Vagina (tissue), 2 donors: Measurements from ENCODE around the gene GRIA1. TPM values are rescaled to one million over a fixed set of nuclear protein-coding genes. Genes with fewer than 3 reads are reported as not detected.

ENCODE experiments used
- DNase-seq, 2 donors: peaks; one replicate each; pipeline ENCODE4 v3.0.0-alpha.2; 2017; ENCODE audit errors: extremely low spot score in 2 of 2
- H3K27ac ChIP-seq: fragments of 200-600 bp; sonication (generic); one replicate; pipeline ENCODE4 v1.5.1; 2019
- H3K27me3 ChIP-seq: fragments of 200-600 bp; sonication (generic); one replicate; pipeline ENCODE4 v1.5.1; 2019
- H3K36me3 ChIP-seq, 2 donors: fragments of 200-600 bp; sonication (generic); one replicate each; pipeline ENCODE4 v1.5.1; 2017 to 2019
- H3K4me1 ChIP-seq: fragments of 200-600 bp; sonication (generic); one replicate; pipeline ENCODE4 v1.5.1; 2019
- H3K4me3 ChIP-seq, 2 donors: fragments of 200-600 bp; sonication (generic); 1 replicate in 1 of 2; 2 replicates in 1 of 2; pipeline ENCODE4 v1.5.1; 2016 to 2019
- H3K9me3 ChIP-seq: fragments of 200-600 bp; sonication (generic); one replicate; pipeline ENCODE4 v1.5.1; 2019
- CTCF ChIP-seq, 3 experiments: fragments of 450-650 bp in 2 of 3; fragments of 200-600 bp in 1 of 3; sonication (generic) in 1 of 3; IDR thresholded peaks; one replicate each; pipeline ENCODE4 v1.5.1; 2017 to 2019; ENCODE audit warnings: antibody characterized with exemption in 3 of 3, mild to moderate bottlenecking in 2 of 3, moderate library complexity in 2 of 3
- POLR2A ChIP-seq, 2 donors: fragments of 450-650 bp; IDR thresholded peaks; one replicate each; pipeline ENCODE4 v1.6.1; 2017; ENCODE audit warnings: antibody characterized with exemption in 2 of 2, mild to moderate bottlenecking in 2 of 2, moderate library complexity in 2 of 2
- POLR2AphosphoS5 ChIP-seq, 2 donors: sonication (generic); formaldehyde crosslinking; IDR thresholded peaks; one replicate each; pipeline ENCODE4 v1.9.0; 2017; ENCODE audit warnings: antibody characterized with exemption in 2 of 2, mild to moderate bottlenecking in 2 of 2, low read depth in 1 of 2; ENCODE audit not compliant: insufficient read depth in 1 of 2
- intact Hi-C: fragments of 100-400 bp; cut with DNase I; formaldehyde crosslinking; loops from one replicate; pipeline ENCODE4 v1.15.1; 2023
- total RNA-seq: library from RNA; depleted of rRNA; stranded (reverse); fragments of >200 nt; gene quantifications from one replicate; pipeline ENCODE4 v1.2.3, GENCODE V29; 2016

Gene GRIA1
- total RNA-seq, 1 donor from 2014 or later = not detected

DNA sequence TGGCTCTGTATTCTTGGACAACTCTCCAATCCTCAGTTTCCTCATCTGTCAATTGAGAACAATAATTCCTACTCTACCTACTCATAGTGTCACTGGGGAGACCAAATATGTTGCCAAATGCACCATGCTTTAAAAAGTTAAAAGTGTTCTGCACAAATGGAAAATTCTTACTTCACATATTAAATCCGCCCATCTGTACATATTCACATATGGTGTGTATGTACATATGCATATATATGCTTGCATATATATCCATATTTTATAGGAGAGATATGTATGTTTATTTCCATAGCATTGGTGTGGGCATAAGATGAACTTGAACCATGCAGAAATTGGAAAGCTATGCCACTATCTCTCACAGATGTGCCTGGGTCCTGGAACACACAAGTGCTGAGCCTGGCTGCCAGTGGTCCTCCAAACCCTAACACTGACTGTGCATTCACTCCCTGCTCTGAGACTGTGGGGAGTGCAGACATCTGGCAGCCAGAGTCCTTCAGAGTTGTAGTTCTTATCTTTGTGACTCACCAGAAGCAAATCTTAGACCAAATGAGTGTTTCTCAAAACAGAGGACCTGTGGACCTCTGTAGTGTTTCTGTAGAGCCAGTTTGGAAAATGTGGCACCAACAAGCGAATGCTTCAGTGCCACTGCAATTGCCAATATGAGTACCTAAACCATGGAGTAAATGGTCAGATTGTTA, 168.7 kb downstream of the GRIA1 start:
- no peaks in the 10 kb centered on the region for H3K9me3 ChIP-seq
- H3K4me3 ChIP-seq = no peak overlapping the region
- H3K36me3 ChIP-seq = no peaks in the 10 kb centered on the region
- TF ChIP-seq POLR2A (IDR thresholded peaks at IDR 0.05) (no peak), POLR2AphosphoS5 (IDR thresholded peaks at IDR 0.05; ENCODE audit: insufficient read depth in 1 of 2, low read depth in 1 of 2) (no peak), CTCF (IDR thresholded peaks at IDR 0.05) (no peak)
- H3K27me3 ChIP-seq = no peaks in the 10 kb centered on the region
- H3K27ac ChIP-seq = no peak overlapping the region
- DNase-seq = no peak
- H3K4me1 ChIP-seq = no peaks in the 10 kb centered on the region
- intact Hi-C loops = no loop called here

GRCh38 chr5:153660919-153661318, 170.4 kb downstream of the GRIA1 start:
- H3K4me3 ChIP-seq = no peak overlapping the region
- no peaks in the 10 kb centered on the region for H3K27me3 ChIP-seq
- TF ChIP-seq CTCF (IDR thresholded peaks at IDR 0.05) (no peak), POLR2A (IDR thresholded peaks at IDR 0.05) (no peak), POLR2AphosphoS5 (IDR thresholded peaks at IDR 0.05; ENCODE audit: insufficient read depth in 1 of 2, low read depth in 1 of 2) (no peak)
- H3K27ac ChIP-seq = no peak overlapping the region
- H3K9me3 ChIP-seq = no peaks in the 10 kb centered on the region
- no peak for DNase-seq
- H3K36me3 ChIP-seq = no peaks in the 10 kb centered on the region
- intact Hi-C loops = no loop called here
- H3K4me1 ChIP-seq = no peaks in the 10 kb centered on the region

DNA sequence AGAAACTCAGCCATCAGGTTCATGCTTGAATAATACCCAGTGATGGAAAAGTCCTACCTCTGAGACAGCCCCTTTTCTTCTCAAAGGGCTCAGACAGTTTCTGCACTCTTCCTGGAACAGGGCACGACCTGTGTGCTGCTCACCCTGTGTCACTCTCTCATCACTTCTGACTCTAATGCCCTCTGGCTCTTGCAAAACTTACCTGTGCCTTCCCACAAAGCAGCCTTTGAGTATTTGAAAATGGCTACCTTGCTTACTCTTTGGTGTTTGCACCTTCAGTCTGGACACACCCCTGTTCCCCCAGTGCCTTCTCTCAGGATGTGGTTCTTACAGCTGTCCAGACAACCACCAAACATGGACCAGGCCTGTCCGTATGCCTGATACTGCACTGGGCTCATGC, 171.4 kb downstream of the GRIA1 start:
- TF ChIP-seq CTCF (IDR thresholded peaks at IDR 0.05) = no peak
- TF ChIP-seq POLR2A (IDR thresholded peaks at IDR 0.05) = no peak
- TF ChIP-seq POLR2AphosphoS5 (IDR thresholded peaks at IDR 0.05; ENCODE audit: insufficient read depth in 1 of 2, low read depth in 1 of 2) = no peak
- H3K4me1 ChIP-seq = no peaks in the 10 kb centered on the region
- H3K4me3 ChIP-seq = no peak overlapping the region
- H3K36me3 ChIP-seq = no peaks in the 10 kb centered on the region
- H3K9me3 ChIP-seq = no peaks in the 10 kb centered on the region
- H3K27ac ChIP-seq = no peak overlapping the region
- intact Hi-C loops = no loop called here
- DNase-seq = no peak
- H3K27me3 ChIP-seq = no peaks in the 10 kb centered on the region

GRCh38 chr5:153670101-153670500, 179.6 kb downstream of the GRIA1 start:
- H3K27ac ChIP-seq = no peak overlapping the region
- H3K27me3 ChIP-seq = no peaks in the 10 kb centered on the region
- DNase-seq = no peak
- no peaks in the 10 kb centered on the region for H3K36me3 ChIP-seq
- intact Hi-C loops = no loop called here
- H3K4me1 ChIP-seq = no peaks in the 10 kb centered on the region
- TF ChIP-seq POLR2AphosphoS5 (IDR thresholded peaks at IDR 0.05; ENCODE audit: insufficient read depth in 1 of 2, low read depth in 1 of 2) (no peak), CTCF (IDR thresholded peaks at IDR 0.05) (no peak), POLR2A (IDR thresholded peaks at IDR 0.05) (no peak)
- H3K4me3 ChIP-seq = no peak overlapping the region
- H3K9me3 ChIP-seq = no peaks in the 10 kb centered on the region

DNA sequence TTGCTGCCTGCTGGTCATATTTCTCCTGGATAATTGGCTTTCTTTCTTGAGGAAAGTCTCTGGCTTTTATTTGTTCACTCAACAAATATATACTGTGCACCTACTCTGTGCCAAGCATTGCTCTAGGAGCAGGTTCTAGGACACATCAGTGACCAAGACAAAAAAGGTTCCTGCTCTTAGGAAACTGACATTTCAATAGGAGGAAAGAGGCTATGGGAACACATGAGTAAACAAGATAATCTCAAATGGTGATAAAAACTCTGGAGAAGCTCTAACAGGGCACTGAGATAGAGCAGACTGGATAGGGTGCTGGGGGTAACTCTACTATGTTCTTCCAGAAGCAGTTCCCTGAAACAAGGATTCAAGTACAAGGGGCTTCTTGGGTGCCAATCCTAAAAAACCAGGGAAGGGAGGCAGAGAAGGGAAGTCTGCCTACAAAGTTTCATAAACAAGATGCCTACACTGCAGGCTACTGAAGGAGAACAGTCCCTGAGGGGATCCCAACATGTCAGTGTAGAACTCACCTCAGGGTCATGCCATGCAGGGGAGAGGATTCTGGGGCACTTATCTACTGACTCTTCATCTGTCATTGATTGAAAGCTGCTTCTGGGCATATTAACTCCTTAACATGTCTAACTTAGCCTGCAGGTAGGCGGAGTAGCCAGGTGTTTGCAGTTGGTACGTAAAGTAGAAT, 181.3 kb downstream of the GRIA1 start:
- no peak for DNase-seq
- Histone ChIP-seq H3K4me3 (no peak overlapping the region), H3K9me3 (no peaks in the 10 kb centered on the region), H3K27me3 (no peaks in the 10 kb centered on the region), H3K27ac (no peak overlapping the region), H3K36me3 (no peaks in the 10 kb centered on the region), H3K4me1 (no peaks in the 10 kb centered on the region)
- TF ChIP-seq POLR2AphosphoS5 (IDR thresholded peaks at IDR 0.05; ENCODE audit: insufficient read depth in 1 of 2, low read depth in 1 of 2) = no peak
- intact Hi-C loops = no loop called here
